NCI-H345 (cell line): Measurements from ENCODE around the gene PRMT1.

Experiments
- DNase-seq: peaks from one replicate; lab custom pipeline; 2025; lab: John Stamatoyannopoulos, UW

Gene PRMT1

GRCh38 chr19:49667473-49667872, 9.6 kb upstream of the PRMT1 start:
- no peak for DNase-seq

- no peak for DNase-seq
Measured at GRCh38 chr19:49669516-49669915, 7.6 kb upstream of the PRMT1 start.

DNA sequence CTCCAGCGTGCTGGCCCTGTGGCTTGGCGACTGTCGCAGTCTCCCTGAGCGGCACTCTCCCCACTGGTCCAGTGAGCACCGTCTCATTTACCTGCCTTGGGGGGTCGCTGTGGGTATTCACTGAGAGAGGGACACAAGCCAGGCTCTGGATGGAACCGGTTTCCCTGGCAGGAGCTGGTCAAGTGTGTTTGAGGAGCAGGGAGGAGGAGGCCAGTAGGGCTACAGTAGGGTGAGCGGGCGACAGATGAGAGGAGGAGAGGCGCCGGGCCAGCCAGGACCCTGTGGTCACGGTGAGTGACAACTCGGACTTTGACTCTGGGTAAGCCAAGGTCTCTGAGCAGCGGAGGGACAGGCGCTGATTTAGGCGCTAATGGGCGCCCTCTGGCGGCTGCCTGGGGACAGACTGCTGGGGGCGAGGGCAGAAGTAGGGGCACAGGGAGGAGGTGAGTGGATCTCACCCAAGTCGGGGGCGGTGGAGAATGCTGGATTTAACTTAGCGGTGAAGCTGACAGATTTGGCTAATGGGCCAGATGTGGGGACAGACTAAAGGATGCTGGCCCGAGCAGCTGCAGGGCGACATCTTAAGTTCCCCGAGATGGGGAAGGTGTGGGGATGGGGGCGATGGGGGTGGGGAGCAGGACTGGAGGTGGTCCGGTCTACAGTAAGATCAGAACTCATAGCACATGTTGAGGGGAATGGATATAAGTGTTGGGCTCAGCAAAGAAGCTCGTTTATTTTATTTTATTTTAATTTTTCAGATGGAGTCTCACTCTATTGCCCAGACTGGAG, 4.7 kb upstream of the PRMT1 start:
- DNase-seq = peak; percentile 56

GRCh38 chr19:49676136-49676783, 811 bp upstream of the PRMT1 start:
- DNase-seq = peak; percentile 83

DNA sequence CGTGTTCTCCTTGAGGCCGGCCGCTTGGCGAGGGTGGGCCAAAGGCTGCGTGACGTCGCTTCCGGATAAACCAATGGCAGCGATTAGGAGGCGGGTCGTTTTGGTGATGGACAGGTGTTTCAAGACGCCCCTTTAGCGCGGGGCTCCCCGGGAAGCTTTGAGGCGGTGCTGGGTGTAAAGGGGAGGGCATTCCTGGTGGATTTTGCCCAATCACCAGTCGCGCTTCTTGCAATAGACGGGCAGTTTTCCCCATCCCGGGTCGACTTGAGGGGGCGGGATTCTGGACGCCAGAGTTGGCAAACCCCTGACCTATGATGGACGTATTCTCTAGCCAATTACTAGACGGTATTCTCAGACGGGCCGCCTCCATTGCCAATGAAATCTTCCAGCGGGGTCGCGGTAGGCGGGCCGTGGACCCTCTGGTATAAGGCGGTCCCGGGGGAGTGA, 264 bp upstream of the PRMT1 start:
- peak; percentile 100 for DNase-seq

DNA sequence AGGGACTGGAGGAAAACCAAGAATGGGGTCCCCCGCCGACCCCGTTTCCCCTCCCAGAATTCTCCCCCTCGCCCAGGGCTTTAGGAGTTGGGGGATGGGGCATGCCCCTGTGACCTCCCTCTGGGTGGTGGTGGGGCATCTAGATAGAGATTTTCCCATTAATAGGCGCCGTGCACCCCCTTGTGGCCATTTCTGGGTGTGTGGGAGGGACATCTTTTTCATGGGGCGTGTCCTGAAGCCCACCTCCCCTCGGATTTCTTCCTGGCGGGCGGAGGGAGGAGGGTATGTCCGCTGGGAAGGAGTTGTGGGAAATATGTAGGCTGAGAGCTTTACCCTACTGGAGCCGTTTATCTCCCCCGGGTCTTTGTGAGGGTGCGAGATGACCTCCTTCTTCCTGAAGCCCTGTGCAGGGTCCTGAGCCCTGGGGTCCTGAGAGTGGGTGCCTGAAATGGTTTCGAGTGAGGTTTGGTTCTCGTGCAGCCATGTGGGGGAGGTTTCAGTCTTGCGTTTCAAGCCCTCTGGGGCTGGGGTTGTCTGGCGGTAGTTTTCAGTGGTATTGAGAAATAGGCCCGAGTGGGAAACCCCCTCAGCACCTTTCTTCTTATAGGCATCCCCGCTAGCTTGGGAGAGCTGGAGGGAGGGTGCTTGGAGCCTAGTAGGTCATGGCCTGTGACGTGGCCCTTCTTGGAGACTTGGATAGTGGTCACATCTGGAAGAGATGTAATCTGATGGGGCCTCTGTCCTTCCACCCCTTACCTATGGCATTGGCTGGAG, 1.0 kb downstream of the PRMT1 start:
- peak; percentile 62 for DNase-seq

DNA sequence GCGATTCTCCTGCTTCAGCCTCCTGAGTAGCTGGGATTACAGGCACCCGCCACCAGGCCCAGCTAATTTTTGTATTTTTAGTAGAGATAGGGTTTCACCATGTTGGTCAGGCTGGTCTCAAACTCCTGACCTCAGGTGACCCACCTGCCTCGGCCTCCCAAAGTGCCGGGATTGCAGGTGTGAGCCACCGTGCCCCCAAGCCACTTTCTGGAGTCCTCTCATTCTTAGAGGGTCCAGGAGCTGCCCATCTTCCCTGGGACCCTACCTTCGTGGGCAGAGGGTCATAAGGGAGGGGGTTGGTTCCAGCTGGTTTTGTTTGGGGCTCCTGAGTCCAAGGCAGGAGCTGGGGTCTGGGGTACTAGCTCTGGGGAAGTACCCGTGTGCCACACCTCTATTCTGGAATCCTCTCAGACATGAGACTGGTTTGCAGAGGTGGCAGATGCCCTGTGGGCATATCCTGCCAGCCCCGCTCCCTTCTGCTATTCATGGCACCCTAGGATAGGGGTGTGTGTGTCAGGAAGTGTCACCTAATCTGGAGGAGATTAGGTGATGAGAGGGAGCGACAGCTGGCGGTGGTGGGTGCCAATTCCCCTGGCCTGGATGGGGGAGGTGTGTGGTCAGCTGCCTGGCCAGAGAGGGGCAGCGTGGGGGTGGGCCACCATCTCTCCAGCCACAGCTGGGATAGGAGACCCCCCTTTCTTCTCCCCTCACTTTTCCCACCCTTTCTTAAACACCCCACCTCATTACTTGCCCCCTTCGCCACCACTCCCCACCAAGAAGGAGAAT, 2.1 kb downstream of the PRMT1 start:
- no peak for DNase-seq

- DNase-seq = no peak
Measured at GRCh38 chr19:49679771-49680413, 2.8 kb downstream of the PRMT1 start.

GRCh38 chr19:49680421-49681351, 3.6 kb downstream of the PRMT1 start:
- peak; percentile 78 for DNase-seq

- no peak for DNase-seq
Measured at GRCh38 chr19:49681830-49682229, 4.8 kb downstream of the PRMT1 start.

DNA sequence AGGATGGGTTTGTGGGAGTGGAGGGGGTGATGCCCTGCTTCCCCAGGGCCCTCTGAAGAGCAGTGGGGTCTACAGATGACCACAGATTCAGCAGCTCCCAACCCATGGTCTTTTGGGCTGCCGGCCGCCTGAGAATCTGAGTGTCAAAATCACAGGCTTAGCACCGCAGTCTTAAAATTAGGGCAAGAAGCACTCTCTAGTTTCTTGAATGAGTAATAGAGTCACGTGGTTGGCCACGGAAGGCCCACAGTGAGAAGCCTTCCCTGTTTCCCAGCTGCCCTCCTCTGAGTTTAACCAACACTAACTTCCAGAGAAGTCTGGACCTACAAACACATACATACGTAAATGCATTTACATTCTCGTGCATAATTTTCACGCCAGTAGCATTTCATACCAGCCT, 5.2 kb downstream of the PRMT1 start:
- no peak for DNase-seq

DNA sequence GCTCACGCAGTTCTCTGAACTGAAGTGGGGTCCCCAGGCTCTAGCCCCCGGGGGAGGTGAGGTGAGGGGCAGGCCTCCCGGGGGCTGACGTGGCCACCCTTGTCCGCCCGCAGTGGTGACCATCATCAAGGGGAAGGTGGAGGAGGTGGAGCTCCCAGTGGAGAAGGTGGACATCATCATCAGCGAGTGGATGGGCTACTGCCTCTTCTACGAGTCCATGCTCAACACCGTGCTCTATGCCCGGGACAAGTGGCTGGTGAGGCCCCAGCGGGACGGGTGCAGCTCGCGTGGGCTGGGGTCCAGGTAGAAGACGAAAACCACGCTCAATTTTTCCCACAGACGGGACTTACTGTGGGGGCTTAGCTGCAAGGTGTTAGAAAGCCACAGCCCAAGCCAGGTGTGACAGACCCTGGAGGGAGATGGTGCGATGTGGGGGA, 6.8 kb downstream of the PRMT1 start:
- no peak for DNase-seq

- DNase-seq = no peak
Measured at GRCh38 chr19:49684251-49684982, 7.3 kb downstream of the PRMT1 start.

DNA sequence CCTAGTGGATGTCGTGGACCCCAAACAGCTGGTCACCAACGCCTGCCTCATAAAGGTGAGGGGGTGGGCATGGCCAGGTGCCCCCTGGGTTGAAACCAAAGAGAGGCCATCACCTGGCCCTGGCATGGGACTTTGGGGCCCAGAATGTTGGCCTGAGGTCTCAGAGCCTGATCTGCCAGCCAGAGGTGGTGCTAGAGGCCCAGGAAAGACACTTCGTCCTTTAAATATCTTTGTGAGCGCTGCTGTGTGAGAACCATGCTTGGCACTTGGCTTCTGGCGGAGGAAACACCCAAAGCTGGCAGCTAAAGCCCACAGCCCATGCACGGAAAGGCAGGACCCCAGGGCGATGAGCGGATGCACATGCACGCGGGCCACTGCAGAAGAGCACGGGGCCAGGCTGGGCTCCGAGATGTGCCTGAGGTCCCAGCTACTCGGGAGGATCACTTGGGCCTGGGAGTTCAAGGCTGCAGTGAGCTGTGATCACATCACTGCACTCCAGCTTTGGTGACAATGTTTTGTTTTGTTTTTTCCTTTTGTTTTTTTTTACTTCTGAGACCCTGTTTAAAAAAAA, 8.0 kb downstream of the PRMT1 start:
- no peak for DNase-seq

DNA sequence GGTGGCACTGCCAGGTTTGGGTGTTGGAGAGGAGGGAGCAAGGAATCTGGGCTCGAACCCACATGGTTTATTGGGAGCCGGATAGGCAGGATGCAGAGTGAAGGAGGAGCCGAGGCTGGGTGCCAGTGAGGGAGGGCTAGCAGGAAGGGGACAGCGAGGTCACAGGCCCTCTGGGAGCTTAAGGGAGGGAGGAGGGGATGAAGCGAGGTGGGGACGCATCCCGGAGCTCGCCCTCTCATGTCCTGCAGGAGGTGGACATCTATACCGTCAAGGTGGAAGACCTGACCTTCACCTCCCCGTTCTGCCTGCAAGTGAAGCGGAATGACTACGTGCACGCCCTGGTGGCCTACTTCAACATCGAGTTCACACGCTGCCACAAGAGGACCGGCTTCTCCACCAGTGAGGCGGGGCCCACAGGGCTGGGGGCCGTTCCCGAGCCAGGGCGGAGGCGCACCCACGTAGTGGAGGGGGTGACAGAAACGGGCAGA, 8.8 kb downstream of the PRMT1 start:
- no peak for DNase-seq

GRCh38 chr19:49686503-49687088, 9.5 kb downstream of the PRMT1 start:
- DNase-seq = no peak

- DNase-seq = no peak
Measured at GRCh38 chr19:49687150-49687549, 10.1 kb downstream of the PRMT1 start.

DNA sequence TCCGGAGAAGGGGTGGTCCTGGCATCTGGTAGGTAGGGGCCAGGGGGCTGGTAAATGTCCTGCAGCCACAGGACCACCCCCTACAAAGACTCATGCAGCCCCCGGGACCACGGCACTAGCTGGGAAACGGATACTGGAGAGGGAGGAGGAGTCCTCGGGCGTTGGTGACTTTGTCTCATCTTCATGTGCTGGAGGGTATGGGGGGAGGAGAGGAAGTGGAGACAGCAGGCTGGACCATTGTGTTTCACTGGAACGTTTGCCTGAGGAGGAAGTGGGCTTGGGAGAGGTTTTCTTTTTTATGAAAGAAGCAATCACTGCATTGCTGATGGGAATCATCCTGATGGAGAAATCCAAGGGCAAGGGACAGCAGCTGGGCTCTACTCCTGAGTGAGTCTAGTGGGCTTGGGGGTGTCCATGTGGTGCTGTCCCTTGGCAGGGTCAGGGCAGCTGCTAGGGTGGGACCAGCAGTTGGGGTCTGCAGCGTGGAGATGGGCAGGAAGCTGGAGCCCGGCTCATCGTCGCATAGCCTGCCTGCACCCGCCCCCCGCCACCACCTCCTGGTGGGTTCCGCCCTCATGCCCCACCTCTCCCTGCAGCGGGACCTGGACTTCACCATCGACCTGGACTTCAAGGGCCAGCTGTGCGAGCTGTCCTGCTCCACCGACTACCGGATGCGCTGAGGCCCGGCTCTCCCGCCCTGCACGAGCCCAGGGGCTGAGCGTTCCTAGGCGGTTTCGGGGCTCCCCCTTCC, 10.7 kb downstream of the PRMT1 start:
- no peak for DNase-seq
